ENCODE data around the gene ZNF526.

DNA sequence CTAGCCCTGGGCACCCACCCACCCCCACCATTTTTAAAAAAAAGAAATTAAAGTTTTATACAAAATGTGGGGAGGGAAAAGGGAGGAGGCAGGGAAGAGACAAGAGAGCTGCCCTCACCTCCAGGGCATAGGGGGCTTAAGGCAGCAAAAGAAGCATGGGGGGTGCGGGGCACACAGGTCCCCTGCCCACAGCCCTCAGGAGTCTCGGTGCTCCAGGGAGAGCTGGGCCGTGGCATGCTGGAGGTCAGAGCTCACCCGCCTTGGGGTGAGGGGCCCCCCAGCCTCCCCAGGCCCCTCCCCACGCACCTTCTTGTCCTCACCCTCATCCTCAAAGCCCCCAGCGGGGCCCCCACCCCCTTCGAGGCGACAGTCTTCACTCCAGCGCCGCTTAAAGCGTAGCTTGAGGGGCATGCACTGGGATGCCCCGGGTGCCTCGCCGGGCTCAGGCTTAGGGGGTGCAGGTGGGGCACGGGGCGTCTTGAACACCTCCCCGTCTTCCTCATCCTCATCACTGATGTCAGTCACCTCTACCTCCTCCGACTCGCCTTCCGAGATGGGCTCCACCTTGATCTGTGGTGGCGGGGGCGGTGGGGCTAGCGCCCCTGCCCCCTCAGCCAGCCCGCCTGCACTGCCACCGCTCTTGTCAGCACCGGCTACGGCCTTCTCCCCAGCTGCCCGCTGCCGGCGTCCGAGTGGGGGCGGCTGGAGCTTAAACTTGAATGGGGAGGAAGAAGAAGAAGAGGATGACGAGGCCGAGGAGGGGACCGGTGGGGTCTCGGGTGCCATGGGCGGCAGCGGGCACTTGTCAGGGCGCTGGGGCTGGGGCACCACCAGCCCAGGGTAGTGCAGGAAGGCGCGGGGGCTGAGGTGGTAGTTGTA, 28.4 kb downstream of the ZNF526 start:
- TF ChIP-seq, protein P1, sequence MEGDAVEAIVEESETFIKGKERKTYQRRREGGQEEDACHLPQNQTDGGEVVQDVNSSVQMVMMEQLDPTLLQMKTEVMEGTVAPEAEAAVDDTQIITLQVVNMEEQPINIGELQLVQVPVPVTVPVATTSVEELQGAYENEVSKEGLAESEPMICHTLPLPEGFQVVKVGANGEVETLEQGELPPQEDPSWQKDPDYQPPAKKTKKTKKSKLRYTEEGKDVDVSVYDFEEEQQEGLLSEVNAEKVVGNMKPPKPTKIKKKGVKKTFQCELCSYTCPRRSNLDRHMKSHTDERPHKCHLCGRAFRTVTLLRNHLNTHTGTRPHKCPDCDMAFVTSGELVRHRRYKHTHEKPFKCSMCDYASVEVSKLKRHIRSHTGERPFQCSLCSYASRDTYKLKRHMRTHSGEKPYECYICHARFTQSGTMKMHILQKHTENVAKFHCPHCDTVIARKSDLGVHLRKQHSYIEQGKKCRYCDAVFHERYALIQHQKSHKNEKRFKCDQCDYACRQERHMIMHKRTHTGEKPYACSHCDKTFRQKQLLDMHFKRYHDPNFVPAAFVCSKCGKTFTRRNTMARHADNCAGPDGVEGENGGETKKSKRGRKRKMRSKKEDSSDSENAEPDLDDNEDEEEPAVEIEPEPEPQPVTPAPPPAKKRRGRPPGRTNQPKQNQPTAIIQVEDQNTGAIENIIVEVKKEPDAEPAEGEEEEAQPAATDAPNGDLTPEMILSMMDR (IDR thresholded peaks at IDR 0.05; ENCODE audit: low read length), result no peak
- no peak for TF ChIP-seq EZH2 (IDR thresholded peaks at IDR 0.05; ENCODE audit: borderline replicate concordance, low read length)
